NCI-H510A treated with DMSO at 0.1 percent for 48 hours (cell line): ENCODE results near the gene CTAGE15.
"Not testable (repeated sequence)": the region's sequence is repeated elsewhere in the genome, so short reads cannot be mapped to it uniquely, and the experiment has no call there.

Source experiments
- DNase-seq: peaks from one replicate; lab custom pipeline; 2025; lab: John Stamatoyannopoulos, UW

CTAGE15 gene

GRCh38 chr7:143571501-143571900, at the start of gene CTAGE15:
CTAGE15 (plus strand) TSS chr7:143571801; CDS start chr7:143571818, 17 bp downstream.
- DNase-seq: not testable (repeated sequence)

GRCh38 chr7:143522309-143522916, 49.2 kb upstream of the CTAGE15 start:
- not testable (repeated sequence) for DNase-seq

GRCh38 chr7:143531169-143531926, 40.3 kb upstream of the CTAGE15 start:
- not testable (repeated sequence) for DNase-seq

GRCh38 chr7:143531932-143532331, 39.7 kb upstream of the CTAGE15 start:
- not testable (repeated sequence) for DNase-seq

GRCh38 chr7:143533213-143533839, 38.3 kb upstream of the CTAGE15 start:
- DNase-seq: not testable (repeated sequence)

GRCh38 chr7:143536443-143536842, 35.2 kb upstream of the CTAGE15 start:
- not testable (repeated sequence) for DNase-seq

GRCh38 chr7:143543288-143544038, 28.1 kb upstream of the CTAGE15 start:
- DNase-seq: not testable (repeated sequence)

- DNase-seq: not testable (repeated sequence)
These were observed 15.6 kb upstream of the CTAGE15 start for GRCh38 chr7:143555968-143556367.

GRCh38 chr7:143563306-143563705, 8.3 kb upstream of the CTAGE15 start:
- DNase-seq: not testable (repeated sequence)

GRCh38 chr7:143566001-143566400, 5.6 kb upstream of the CTAGE15 start:
- DNase-seq: not testable (repeated sequence)

GRCh38 chr7:143588183-143588582, 16.6 kb downstream of the CTAGE15 start:
- not testable (repeated sequence) for DNase-seq

GRCh38 chr7:143589897-143590296, 18.3 kb downstream of the CTAGE15 start:
- not testable (repeated sequence) for DNase-seq

GRCh38 chr7:143598086-143598485, 26.5 kb downstream of the CTAGE15 start:
- not testable (repeated sequence) for DNase-seq

GRCh38 chr7:143603549-143603948, 31.9 kb downstream of the CTAGE15 start:
- DNase-seq: not testable (repeated sequence)

- not testable (repeated sequence) for DNase-seq
These were observed 34.5 kb downstream of the CTAGE15 start for GRCh38 chr7:143606088-143606487.

- not testable (repeated sequence) for DNase-seq
These were observed 43.9 kb downstream of the CTAGE15 start for GRCh38 chr7:143615545-143615944.

GRCh38 chr7:143617204-143617603, 45.6 kb downstream of the CTAGE15 start:
- DNase-seq: not testable (repeated sequence)

- DNase-seq: not testable (repeated sequence)
These were observed 48.5 kb downstream of the CTAGE15 start for GRCh38 chr7:143620058-143620457.

GRCh38 chr7:143620646-143621045, 49.0 kb downstream of the CTAGE15 start, which contains the start of gene TCAF2:
TCAF2 (plus strand) TSS chr7:143620974.
- not testable (repeated sequence) for DNase-seq

- not testable (repeated sequence) for DNase-seq
These were observed 49.6 kb downstream of the CTAGE15 start for GRCh38 chr7:143621175-143621574.

- not testable (repeated sequence) for DNase-seq
These were observed 50.5 kb downstream of the CTAGE15 start for GRCh38 chr7:143622130-143622529.
